B cell (primary cell): ENCODE data around the gene TADA2A. TPM values are rescaled to one million over a fixed set of nuclear protein-coding genes. Genes with fewer than 3 reads are reported as not detected.

ENCODE experiments used
- ATAC-seq: fragments of 200-7000 bp; cut with Tn5 transposase; one replicate; pipeline ENCODE4 v1.10.0; 2021; ENCODE audit warnings: low read depth, mild to moderate bottlenecking, moderate number of reproducible peaks, moderate library complexity
- CTCF ChIA-PET: fragments of 350-600 bp; sonication (Branson Sonifier 250); formaldehyde crosslinking; loops from one replicate; lab custom pipeline; 2021; ENCODE audit warnings: antibody characterized with exemption, inconsistent platforms; lab: Charles Lee
- POLR2A ChIA-PET: fragments of 350-600 bp; sonication (Branson Sonifier 250); formaldehyde crosslinking; loops from one replicate; lab custom pipeline; 2021; ENCODE audit warnings: antibody characterized with exemption; lab: Charles Lee
- DNase-seq: peaks from one replicate; pipeline ENCODE4 v3.0.0; 2013
- H2AFZ ChIP-seq: 2 replicates; pipeline ENCODE4 v1.6.1; 2012; ENCODE audit warnings: mild to moderate bottlenecking, low read depth, low read length; ENCODE audit not compliant: insufficient read depth, poor library complexity, severe bottlenecking
- H3K27ac ChIP-seq, 2 donors: 1 replicate in 1 of 2; 2 replicates in 1 of 2; pipeline ENCODE4 v1.5.1; 2012 to 2013; ENCODE audit warnings: low read length in 2 of 2, mild to moderate bottlenecking in 2 of 2, moderate library complexity in 1 of 2
- H3K27me3 ChIP-seq, 4 experiments: fragments of 200-600 bp in 1 of 4; sonication (generic) in 1 of 4; replicated peaks in 1 of 4; 1 replicate in 2 of 4; 2 replicates in 2 of 4; pipeline versions ENCODE4 v1.6.1 to v1.7.0; 2013 to 2016; ENCODE audit warnings: low read length in 3 of 4, mild to moderate bottlenecking in 2 of 4, mixed read lengths in 1 of 4, moderate library complexity in 1 of 4; ENCODE audit not compliant: insufficient read depth in 4 of 4, control insufficient read depth in 3 of 4; ENCODE audit errors: control extremely low read depth in 1 of 4
- H3K36me3 ChIP-seq, 2 experiments: replicated peaks in 1 of 2; 1 replicate in 1 of 2; 2 replicates in 1 of 2; pipeline versions ENCODE4 v1.6.1 to v1.7.1; 2013; ENCODE audit warnings: low read length in 1 of 2; ENCODE audit not compliant: insufficient read depth in 2 of 2, control insufficient read depth in 1 of 2; ENCODE audit errors: control extremely low read depth in 1 of 2, extremely low read depth in 1 of 2
- H3K4me1 ChIP-seq, 2 donors: fragments of 200-600 bp in 1 of 2; sonication (generic) in 1 of 2; 1 replicate in 1 of 2; 2 replicates in 1 of 2; pipeline versions ENCODE4 v1.5.1 to v1.6.1; 2013 to 2017; ENCODE audit warnings: low read length in 2 of 2; ENCODE audit not compliant: control insufficient read depth in 2 of 2, insufficient read depth in 2 of 2
- H3K4me2 ChIP-seq: replicated peaks from 2 replicates; pipeline ENCODE3; 2012; ENCODE audit warnings: mild to moderate bottlenecking, low read depth, low read length; ENCODE audit not compliant: poor library complexity, severe bottlenecking
- H3K4me3 ChIP-seq, 5 experiments: fragments of 200-600 bp in 1 of 5; sonication (generic) in 1 of 5; 1 replicate in 3 of 5; 2 replicates in 2 of 5; pipeline versions ENCODE4 v1.5.1 to v1.7.0; 2011 to 2016; ENCODE audit warnings: low read length in 4 of 5, mild to moderate bottlenecking in 4 of 5, low read depth in 2 of 5, control low read depth in 1 of 5, moderate library complexity in 1 of 5; ENCODE audit not compliant: insufficient read depth in 1 of 5; ENCODE audit errors: control extremely low read depth in 1 of 5, extremely low read depth in 1 of 5
- H3K79me2 ChIP-seq: fragments of 200-600 bp; sonication (generic); one replicate; pipeline ENCODE4 v1.6.0; 2016; ENCODE audit warnings: low read length; ENCODE audit not compliant: control insufficient read depth, insufficient read depth
- H3K9ac ChIP-seq: fragments of 200-600 bp; sonication (generic); 2 replicates; pipeline ENCODE4 v1.6.1; 2017; ENCODE audit warnings: mild to moderate bottlenecking, low read length, moderate library complexity
- H3K9me3 ChIP-seq, 3 donors: one replicate each; pipeline versions ENCODE4 v1.6.1 to v1.7.1; 2013; ENCODE audit warnings: low read length in 2 of 3; ENCODE audit not compliant: control insufficient read depth in 2 of 3, insufficient read depth in 1 of 3; ENCODE audit errors: control extremely low read depth in 1 of 3
- H4K20me1 ChIP-seq: 2 replicates; pipeline ENCODE4 v1.6.0; 2012; ENCODE audit warnings: mild to moderate bottlenecking, low read length; ENCODE audit not compliant: insufficient read depth, control insufficient read depth, poor library complexity, severe bottlenecking
- H3K27ac Mint-ChIP-seq: one replicate; pipeline ENCODE4 v1.8.0; 2021; ENCODE audit warnings: mixed read lengths
- H3K27me3 Mint-ChIP-seq: one replicate; pipeline ENCODE4 v1.8.0; 2021; ENCODE audit warnings: mixed read lengths
- H3K4me1 Mint-ChIP-seq: one replicate; pipeline ENCODE4 v1.8.0; 2021; ENCODE audit warnings: mixed read lengths
- H3K4me3 Mint-ChIP-seq: one replicate; pipeline ENCODE4 v1.8.0; 2021; ENCODE audit warnings: mixed read lengths
- H3K9me3 Mint-ChIP-seq: one replicate; pipeline ENCODE4 v1.8.0; 2022; ENCODE audit warnings: mixed read lengths; ENCODE audit not compliant: insufficient read depth
- EZH2 ChIP-seq: IDR thresholded peaks from 2 replicates; pipeline ENCODE4 v1.6.1; 2012; ENCODE audit warnings: borderline replicate concordance, low read depth, mild to moderate bottlenecking, moderate library complexity, low read length; ENCODE audit not compliant: insufficient read depth, poor library complexity, severe bottlenecking
- WGBS: methylation state at CpG from one replicate; pipeline ENCODE4 v1.1.5; 2013; ENCODE audit warnings: missing lambda C conversion rate; ENCODE audit not compliant: insufficient coverage; 5-methylcytosine and 5-hydroxymethylcytosine counted together
- intact Hi-C: fragments of 100-400 bp; cut with micrococcal nuclease; formaldehyde crosslinking; loops from one replicate; pipeline ENCODE4 v1.10.0; 2022
- polyA plus RNA-seq: library from polyadenylated mRNA; depleted of rRNA; stranded (reverse); fragments of >200 nt; gene quantifications from 2 replicates; pipeline ENCODE4 v1.2.3, GENCODE V29; 2012
- total RNA-seq, 2 donors: library from RNA; stranded (reverse); fragments of 120-200 nt in 1 of 2; gene quantifications; 1 replicate in 1 of 2; 2 replicates in 1 of 2; pipeline versions ENCODE4 v1.2.3 to v1.2.4, GENCODE V29; 2013 to 2022
- TF ChIP-seq, protein P1 (sequence below): fragments of 200-600 bp; IDR thresholded peaks from one replicate; pipeline ENCODE4 v1.8.0; 2022; ENCODE audit warnings: antibody characterized with exemption, mild to moderate bottlenecking

Gene TADA2A
- total and polyA plus RNA-seq, 2 donors (not counting 1 experiment from before 2014, with no cell fraction given), result 10.9 to 43.3 TPM

DNA sequence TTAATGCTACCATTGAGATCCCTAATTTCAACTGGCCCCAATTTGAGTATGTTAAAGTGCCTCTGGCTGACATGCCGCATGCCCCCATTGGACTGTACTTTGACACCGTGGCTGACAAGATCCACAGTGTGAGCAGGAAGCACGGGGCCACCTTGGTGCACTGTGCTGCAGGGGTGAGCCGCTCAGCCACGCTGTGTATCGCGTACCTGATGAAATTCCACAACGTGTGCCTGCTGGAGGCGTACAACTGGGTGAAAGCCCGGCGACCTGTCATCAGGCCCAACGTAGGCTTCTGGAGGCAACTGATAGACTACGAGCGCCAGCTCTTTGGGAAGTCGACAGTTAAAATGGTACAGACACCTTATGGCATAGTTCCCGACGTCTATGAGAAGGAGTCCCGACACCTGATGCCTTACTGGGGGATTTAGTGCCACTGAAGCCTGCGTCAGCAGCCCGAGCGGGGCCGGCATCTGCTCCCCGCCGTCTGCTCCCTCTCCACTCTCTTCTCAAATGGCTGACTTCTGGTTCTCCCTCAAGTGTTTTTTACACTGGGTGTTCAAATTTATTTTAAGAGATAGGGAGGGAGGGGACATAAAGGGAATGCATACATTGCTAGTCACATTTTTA lies 105.9 kb downstream of the TADA2A start:
- no peak for ATAC-seq
- no peak overlapping the region for H3K27ac Mint-ChIP-seq
- Histone ChIP-seq H3K79me2 (no peaks in the 10 kb centered on the region), H3K27ac (no peak overlapping the region), H3K27me3 (no peaks in the 10 kb centered on the region), H3K36me3 (peaks cover 7 to 28% of the 10 kb centered on the region in 2 experiments), H2AFZ (no peak overlapping the region), H3K9ac (no peak overlapping the region), H3K4me2 (no peak overlapping the region), H4K20me1 (no peaks in the 10 kb centered on the region), H3K4me1 (no peaks in the 10 kb centered on the region), H3K9me3 (no peaks in the 10 kb centered on the region), H3K4me3 (no peak overlapping the region)
- POLR2A ChIA-PET, result interaction anchor here (0.6 kb wide), 1 partner anchor 1969 kb away, joined by 6 read pairs; no protein-coding TSS in a partner anchor
- no peak for DNase-seq
- H3K4me3 Mint-ChIP-seq, result no peak overlapping the region
- H3K4me1 Mint-ChIP-seq, result no peaks in the 10 kb centered on the region
- CTCF ChIA-PET, result interaction anchor here (0.6 kb wide), 1 partner anchor 31 kb away, joined by 3 read pairs; no protein-coding TSS in a partner anchor
- H3K27me3 Mint-ChIP-seq, result no peaks in the 10 kb centered on the region
- H3K9me3 Mint-ChIP-seq, result no peaks in the 10 kb centered on the region
- 97% methylated on average over 23 of the region's 24 CpGs for WGBS
- TF ChIP-seq, protein P1, sequence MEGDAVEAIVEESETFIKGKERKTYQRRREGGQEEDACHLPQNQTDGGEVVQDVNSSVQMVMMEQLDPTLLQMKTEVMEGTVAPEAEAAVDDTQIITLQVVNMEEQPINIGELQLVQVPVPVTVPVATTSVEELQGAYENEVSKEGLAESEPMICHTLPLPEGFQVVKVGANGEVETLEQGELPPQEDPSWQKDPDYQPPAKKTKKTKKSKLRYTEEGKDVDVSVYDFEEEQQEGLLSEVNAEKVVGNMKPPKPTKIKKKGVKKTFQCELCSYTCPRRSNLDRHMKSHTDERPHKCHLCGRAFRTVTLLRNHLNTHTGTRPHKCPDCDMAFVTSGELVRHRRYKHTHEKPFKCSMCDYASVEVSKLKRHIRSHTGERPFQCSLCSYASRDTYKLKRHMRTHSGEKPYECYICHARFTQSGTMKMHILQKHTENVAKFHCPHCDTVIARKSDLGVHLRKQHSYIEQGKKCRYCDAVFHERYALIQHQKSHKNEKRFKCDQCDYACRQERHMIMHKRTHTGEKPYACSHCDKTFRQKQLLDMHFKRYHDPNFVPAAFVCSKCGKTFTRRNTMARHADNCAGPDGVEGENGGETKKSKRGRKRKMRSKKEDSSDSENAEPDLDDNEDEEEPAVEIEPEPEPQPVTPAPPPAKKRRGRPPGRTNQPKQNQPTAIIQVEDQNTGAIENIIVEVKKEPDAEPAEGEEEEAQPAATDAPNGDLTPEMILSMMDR, result no peak
- no peak for TF ChIP-seq EZH2
- intact Hi-C loops, result no loop called here

- Histone ChIP-seq H4K20me1 (no peaks in the 10 kb centered on the region), H3K79me2 (no peaks in the 10 kb centered on the region), H3K4me1 (no peaks in the 10 kb centered on the region), H3K27me3 (no peaks in the 10 kb centered on the region), H3K9ac (no peak overlapping the region), H3K36me3 (peaks cover 9 to 39% of the 10 kb centered on the region in 2 experiments), H2AFZ (no peak overlapping the region), H3K27ac (no peak overlapping the region), H3K9me3 (no peaks in the 10 kb centered on the region), H3K4me2 (no peak overlapping the region), H3K4me3 (no peak overlapping the region)
- no peak for DNase-seq
- H3K4me3 Mint-ChIP-seq, result no peak overlapping the region
- no peaks in the 10 kb centered on the region for H3K9me3 Mint-ChIP-seq
- ATAC-seq, result no peak
- WGBS, result 100% methylated on average over 7 of the region's 10 CpGs
- ChIA-PET POLR2A (no interaction called here), CTCF (no interaction called here)
- H3K27me3 Mint-ChIP-seq, result no peaks in the 10 kb centered on the region
- TF ChIP-seq, protein P1, result no peak
- no peak for TF ChIP-seq EZH2
- no peak overlapping the region for H3K27ac Mint-ChIP-seq
- intact Hi-C loops, result no loop called here
- no peaks in the 10 kb centered on the region for H3K4me1 Mint-ChIP-seq
Observed at GRCh38 chr17:37513711-37514110, 107.0 kb downstream of the TADA2A start.
